Measurements from ENCODE around the gene WDR89.
A peak's percentile ranks its signal among the peaks of the same experiment; 100 is the strongest.
"Not testable (repeated sequence)": the region's sequence is repeated elsewhere in the genome, so short reads cannot be mapped to it uniquely, and the experiment has no call there.

Gene WDR89

GRCh38 chr14:63652406-63652805 is 10.7 kb upstream of the WDR89 start:
- DNase-seq = no peak

- DNase-seq = no peak
Observed at GRCh38 chr14:63650256-63650952, 8.7 kb upstream of the WDR89 start.

GRCh38 chr14:63647696-63648410 is 6.2 kb upstream of the WDR89 start:
- no peak for DNase-seq

GRCh38 chr14:63644741-63645140 is 3.1 kb upstream of the WDR89 start:
- DNase-seq = no peak

GRCh38 chr14:63642656-63643382 is 1.1 kb upstream of the WDR89 start:
- no peak for DNase-seq

GRCh38 chr14:63642229-63642611 is 549 bp upstream of the WDR89 start:
- peak; percentile 97 for DNase-seq

GRCh38 chr14:63638493-63638892 is 3.2 kb downstream of the WDR89 start:
- DNase-seq = no peak

GRCh38 chr14:63636094-63636635 is 5.5 kb downstream of the WDR89 start:
- DNase-seq = not testable (repeated sequence)

GRCh38 chr14:63633801-63634200 is 7.9 kb downstream of the WDR89 start:
- DNase-seq = no peak

- DNase-seq = peak; percentile 13
Observed at GRCh38 chr14:63632932-63633514, 8.6 kb downstream of the WDR89 start.

- no peak for DNase-seq
Observed at GRCh38 chr14:63624701-63625100, 17.0 kb downstream of the WDR89 start.

GRCh38 chr14:63624203-63624602 is 17.5 kb downstream of the WDR89 start:
- DNase-seq = no peak

GRCh38 chr14:63621975-63622374 is 19.7 kb downstream of the WDR89 start:
- DNase-seq = not testable (repeated sequence)

- DNase-seq = no peak
Observed at GRCh38 chr14:63616015-63616414, 25.7 kb downstream of the WDR89 start.

GRCh38 chr14:63614679-63615363 is 26.9 kb downstream of the WDR89 start:
- DNase-seq = no peak

- DNase-seq = no peak
Observed at GRCh38 chr14:63611078-63611477, 30.6 kb downstream of the WDR89 start.

GRCh38 chr14:63605041-63605532 is 36.6 kb downstream of the WDR89 start:
- no peak for DNase-seq

GRCh38 chr14:63604626-63605025 is 37.0 kb downstream of the WDR89 start:
- DNase-seq = no peak

GRCh38 chr14:63603749-63604277 is 37.9 kb downstream of the WDR89 start:
- DNase-seq = no peak

- DNase-seq = no peak
Observed at GRCh38 chr14:63598807-63599206, 42.9 kb downstream of the WDR89 start.

- DNase-seq = no peak
Observed at GRCh38 chr14:63596998-63597658, 44.5 kb downstream of the WDR89 start.

Data from NCI-H526 treated with DMSO at 0.1 percent for 48 hours (cell line).